Endothelial cell (in vitro differentiated cells): Measurements from ENCODE around the gene OTUD7B. TPM values are rescaled to one million over a fixed set of nuclear protein-coding genes. Genes with fewer than 3 reads are reported as not detected.

ENCODE experiments used
- DNase-seq: peaks from one replicate; pipeline ENCODE4 v3.0.0; 2021; ENCODE audit warnings: low spot score
- H3K27ac Mint-ChIP-seq: one replicate; pipeline ENCODE4 v1.8.0; 2021; ENCODE audit warnings: mixed read lengths, inconsistent platforms; ENCODE audit not compliant: unreplicated experiment
- H3K27me3 Mint-ChIP-seq: one replicate; pipeline ENCODE4 v1.8.0; 2021; ENCODE audit warnings: mild to moderate bottlenecking, moderate library complexity, mixed read lengths, inconsistent platforms; ENCODE audit not compliant: unreplicated experiment
- H3K36me3 Mint-ChIP-seq: one replicate; pipeline ENCODE4 v1.8.0; 2021; ENCODE audit warnings: mild to moderate bottlenecking, low read depth, mixed read lengths, inconsistent platforms; ENCODE audit not compliant: unreplicated experiment
- H3K4me1 Mint-ChIP-seq: one replicate; pipeline ENCODE4 v1.8.0; 2021; ENCODE audit warnings: mild to moderate bottlenecking, mixed read lengths, inconsistent platforms; ENCODE audit not compliant: unreplicated experiment
- H3K4me3 Mint-ChIP-seq: one replicate; pipeline ENCODE4 v1.8.0; 2021; ENCODE audit warnings: mild to moderate bottlenecking, mixed read lengths, inconsistent platforms; ENCODE audit not compliant: unreplicated experiment
- H3K9me3 Mint-ChIP-seq: one replicate; pipeline ENCODE4 v1.8.0; 2021; ENCODE audit warnings: mixed read lengths, inconsistent platforms; ENCODE audit not compliant: unreplicated experiment
- CTCF ChIP-seq: fragments of 200-600 bp; sonication (generic); IDR thresholded peaks from one replicate; pipeline ENCODE4 v1.5.0; 2021; ENCODE audit warnings: antibody characterized with exemption; ENCODE audit not compliant: unreplicated experiment
- total RNA-seq: library from RNA; stranded (reverse); fragmentation: NEBNext Ultra II Directional; extraction: Animal tissue kit (Norgen Biotek cat#: 25700); gene quantifications from one replicate; pipeline ENCODE4 v1.2.1, GENCODE V29; 2021; ENCODE audit not compliant: unreplicated experiment

OTUD7B gene
- total RNA-seq, 1 donor from 2014 or later = 20.4 TPM

GRCh38 chr1:150022357-150022756 lies 11.8 kb upstream of the OTUD7B start:
- Mint-ChIP-seq H3K36me3 (no peaks in the 10 kb centered on the region), H3K9me3 (no peaks in the 10 kb centered on the region), H3K27ac (no peak overlapping the region), H3K4me1 (peaks cover 5% of the 10 kb centered on the region), H3K4me3 (no peak overlapping the region), H3K27me3 (no peaks in the 10 kb centered on the region)
- no peak for TF ChIP-seq CTCF
- no peak for DNase-seq

- no peak for DNase-seq
Observed at GRCh38 chr1:150021191-150021694, 10.7 kb upstream of the OTUD7B start.

GRCh38 chr1:150020711-150021110 lies 10.2 kb upstream of the OTUD7B start:
- no peak overlapping the region for H3K4me3 Mint-ChIP-seq
- no peak overlapping the region for H3K27ac Mint-ChIP-seq
- TF ChIP-seq CTCF = no peak
- H3K36me3 Mint-ChIP-seq = no peaks in the 10 kb centered on the region
- no peaks in the 10 kb centered on the region for H3K27me3 Mint-ChIP-seq
- no peaks in the 10 kb centered on the region for H3K9me3 Mint-ChIP-seq
- DNase-seq = no peak
- peaks cover 2% of the 10 kb centered on the region for H3K4me1 Mint-ChIP-seq

More at GRCh38 chr1:150021191-150021694, 10.7 kb upstream of the OTUD7B start:
- H3K36me3 Mint-ChIP-seq = no peaks in the 10 kb centered on the region
- peaks cover 5% of the 10 kb centered on the region for H3K4me1 Mint-ChIP-seq
- H3K4me3 Mint-ChIP-seq = no peak overlapping the region
- no peak for TF ChIP-seq CTCF
- no peak overlapping the region for H3K27ac Mint-ChIP-seq
- no peaks in the 10 kb centered on the region for H3K27me3 Mint-ChIP-seq
- no peaks in the 10 kb centered on the region for H3K9me3 Mint-ChIP-seq

- no peak overlapping the region for H3K4me3 Mint-ChIP-seq
- H3K36me3 Mint-ChIP-seq = no peaks in the 10 kb centered on the region
- H3K9me3 Mint-ChIP-seq = no peaks in the 10 kb centered on the region
- H3K4me1 Mint-ChIP-seq = peaks cover 2% of the 10 kb centered on the region
- H3K27ac Mint-ChIP-seq = no peak overlapping the region
- peaks cover 1% of the 10 kb centered on the region for H3K27me3 Mint-ChIP-seq
- no peak for DNase-seq
- TF ChIP-seq CTCF = no peak
Observed at GRCh38 chr1:150018165-150018564, 7.6 kb upstream of the OTUD7B start.

- DNase-seq = no peak
- H3K4me1 Mint-ChIP-seq = peaks cover 2% of the 10 kb centered on the region
- H3K27ac Mint-ChIP-seq = no peak overlapping the region
- no peak for TF ChIP-seq CTCF
- no peaks in the 10 kb centered on the region for H3K9me3 Mint-ChIP-seq
- H3K36me3 Mint-ChIP-seq = no peaks in the 10 kb centered on the region
- peaks cover 1% of the 10 kb centered on the region for H3K27me3 Mint-ChIP-seq
- H3K4me3 Mint-ChIP-seq = no peak overlapping the region
Observed at GRCh38 chr1:150017206-150017750, 6.8 kb upstream of the OTUD7B start.
